GM19468 (cell line): ENCODE data around the gene OVAAL.

Experiments used
- ATAC-seq: cut with Tn5 transposase; IDR thresholded peaks from one replicate; pipeline ENCODE4 v1.9.1; 2021; ENCODE audit warnings: mild to moderate bottlenecking, moderate library complexity, moderate number of reproducible peaks; ENCODE audit not compliant: unreplicated experiment; ENCODE audit errors: extremely low read depth

OVAAL gene

DNA sequence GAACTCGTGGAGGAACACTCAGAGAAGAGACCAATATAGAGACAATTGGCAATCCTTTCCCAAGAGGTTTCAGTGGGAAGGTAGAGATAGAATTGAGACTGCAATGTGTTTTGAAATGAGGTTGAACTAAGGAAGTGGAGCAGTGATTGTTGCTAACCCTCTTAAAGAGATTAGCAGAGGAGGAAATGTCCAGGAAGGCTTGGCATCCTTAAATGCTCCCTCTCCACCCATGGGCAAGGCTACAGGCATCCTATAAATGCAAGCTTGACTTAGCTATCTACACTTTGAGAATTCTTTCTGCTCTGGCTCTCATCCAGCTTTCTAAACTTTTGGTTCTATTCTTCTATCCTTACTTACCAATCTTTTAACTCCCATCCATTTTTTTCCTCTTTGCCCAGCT lies 42.7 kb downstream of the OVAAL start:
- ATAC-seq: no peak

DNA sequence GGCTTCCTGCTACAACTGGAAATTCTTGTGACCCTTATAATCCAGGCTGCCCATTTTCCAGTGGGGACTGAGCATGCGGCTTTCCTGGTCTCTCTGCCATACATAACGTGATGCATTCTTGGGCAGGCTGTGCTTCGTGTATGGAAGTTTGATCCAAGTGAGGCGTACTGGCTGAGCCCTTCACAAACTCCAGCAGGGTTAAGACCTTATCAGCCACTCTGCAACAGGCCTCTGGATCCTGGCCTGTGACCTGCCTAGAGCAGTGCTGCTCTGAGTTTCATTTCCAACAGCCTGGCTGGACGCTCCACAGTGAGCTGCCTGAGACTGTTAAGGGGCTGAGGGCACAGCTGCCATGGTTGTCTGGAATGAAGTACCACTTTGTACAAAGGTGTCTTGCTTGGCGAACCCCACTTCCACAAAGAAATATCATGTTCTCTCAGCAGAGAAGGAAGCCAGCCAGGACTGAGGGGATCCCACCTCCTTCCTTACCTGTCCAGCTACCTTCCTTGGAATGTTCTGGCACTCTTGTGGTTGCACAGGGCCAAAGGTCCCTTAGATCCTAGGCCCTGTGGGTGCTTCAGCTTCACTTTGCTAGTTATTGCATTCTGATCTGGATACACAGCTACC lies 44.6 kb downstream of the OVAAL start:
- ATAC-seq: no peak

DNA sequence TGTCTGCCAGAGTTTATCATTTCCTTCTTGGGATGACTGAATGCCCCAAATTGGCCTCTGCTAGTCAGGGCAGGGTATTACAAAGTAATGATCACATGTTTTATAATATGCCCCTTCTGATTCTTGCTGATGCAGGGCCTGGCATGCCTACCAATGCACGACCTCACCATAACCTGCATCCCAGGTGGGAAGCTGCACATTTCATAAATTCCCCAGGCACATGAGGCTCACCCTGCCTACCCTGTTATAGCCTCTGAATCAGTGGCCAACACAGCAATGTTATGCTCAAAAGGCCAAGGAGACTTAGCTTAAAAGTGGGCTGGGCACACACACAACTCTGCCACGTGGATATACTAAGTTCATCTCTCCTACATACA lies 45.1 kb downstream of the OVAAL start:
- no peak for ATAC-seq

GRCh38 chr1:180606155-180606554 lies 47.4 kb downstream of the OVAAL start:
- ATAC-seq: no peak

DNA sequence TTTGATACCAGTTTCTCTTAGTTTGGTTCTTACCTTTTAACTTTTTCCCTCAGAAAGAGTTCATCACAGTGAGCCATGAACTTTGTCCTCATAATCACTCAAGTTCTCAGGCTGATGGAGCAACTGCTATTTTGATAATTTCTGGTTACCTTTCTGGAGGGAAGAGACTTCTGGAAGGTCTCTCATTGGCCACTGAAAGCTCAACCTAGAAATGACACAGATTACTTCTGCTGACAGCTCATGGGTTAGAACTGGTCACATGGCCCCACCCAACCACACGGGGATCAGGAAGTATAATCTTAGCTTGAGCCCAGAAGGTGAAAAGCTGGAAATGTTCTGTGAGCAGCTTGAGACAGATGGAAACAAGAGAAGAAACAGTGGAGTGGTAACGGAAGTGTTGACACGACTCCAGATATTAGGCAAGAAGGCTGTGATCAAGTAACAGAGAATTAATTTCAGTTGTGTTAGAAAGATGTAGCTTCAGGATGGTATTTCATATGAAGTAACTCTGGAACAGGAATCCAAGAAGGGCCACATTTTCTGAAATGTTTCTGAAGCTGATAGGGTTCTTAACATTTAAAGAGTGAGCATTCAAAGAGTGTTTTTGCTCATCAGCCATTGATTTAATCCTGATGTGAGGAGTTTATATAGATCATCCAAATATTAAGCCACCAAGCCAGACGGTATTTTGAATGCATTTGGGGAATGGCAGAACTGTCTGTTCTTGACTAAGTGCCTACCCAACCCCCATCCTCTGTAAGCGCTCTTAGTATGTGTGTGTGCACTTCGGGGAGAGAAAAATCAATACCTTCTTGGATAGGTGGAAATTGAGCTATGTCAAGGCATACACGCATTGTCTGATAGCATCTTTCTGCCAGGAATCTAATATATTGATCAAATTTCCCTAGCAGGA lies 51.1 kb downstream of the OVAAL start:
- ATAC-seq: no peak

DNA sequence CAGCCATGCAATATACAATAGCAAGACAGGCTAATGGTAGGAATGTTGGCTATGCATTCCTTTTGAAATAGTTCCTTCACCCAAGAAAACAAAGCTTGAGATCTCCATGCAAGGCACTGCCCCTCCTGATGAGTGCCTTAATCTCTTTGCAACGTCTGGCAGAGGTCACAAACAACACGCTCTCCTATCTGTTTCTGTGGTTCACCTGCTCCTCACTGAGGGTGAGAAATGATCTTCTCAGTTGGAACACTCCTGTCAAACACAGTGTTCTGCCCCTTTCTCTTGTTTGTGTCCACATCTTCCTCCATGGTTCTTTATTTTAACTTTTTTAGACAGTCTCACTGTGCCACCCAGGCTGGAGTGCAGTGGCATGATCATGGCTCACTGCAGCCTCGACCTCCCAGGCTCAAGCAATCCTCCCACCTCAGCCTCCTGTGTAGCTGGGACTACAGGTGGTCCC lies 51.8 kb downstream of the OVAAL start:
- ATAC-seq: no peak

DNA sequence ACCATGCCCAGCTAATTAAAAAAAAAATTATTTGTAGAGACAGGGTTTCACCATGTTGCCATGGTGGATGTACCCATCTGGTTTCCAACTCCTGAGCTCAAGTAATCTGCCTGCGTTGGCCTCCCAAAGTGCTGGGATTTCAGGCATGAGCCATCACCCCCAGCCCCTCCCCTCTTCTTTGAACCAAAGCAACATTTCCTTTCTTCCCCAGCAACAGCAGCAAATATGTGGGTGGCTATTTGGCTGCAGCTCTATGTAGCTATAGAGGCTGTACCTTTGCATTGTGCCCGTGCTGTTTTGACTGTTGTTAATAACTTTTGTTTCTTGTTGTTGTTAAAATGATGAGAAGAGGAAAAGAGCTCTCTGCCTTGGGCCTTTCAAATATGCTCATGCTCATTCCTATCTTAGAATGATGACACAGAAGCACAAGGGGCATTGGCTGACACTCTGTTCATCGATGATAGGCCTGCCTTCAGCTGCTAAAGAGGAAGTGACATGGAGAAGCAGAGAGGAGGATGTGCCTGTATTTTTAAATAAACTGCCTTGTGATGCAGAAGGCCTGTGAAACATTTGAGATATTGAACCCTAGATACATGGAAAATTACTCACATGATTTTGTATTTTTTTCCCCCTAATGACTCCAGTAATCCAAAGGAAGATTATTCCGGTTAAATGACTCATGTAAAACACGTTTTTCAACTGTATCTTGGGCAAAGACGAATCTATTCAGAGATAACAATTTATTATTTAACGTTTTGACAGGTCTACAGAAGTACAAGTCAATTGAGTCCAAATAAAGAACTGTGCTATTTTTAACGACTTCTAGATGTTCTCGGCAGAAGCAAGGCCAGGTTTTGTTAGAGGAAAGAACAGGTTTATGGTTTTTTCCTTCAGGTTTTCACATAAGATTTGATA lies 52.5 kb downstream of the OVAAL start:
- ATAC-seq: no peak

DNA sequence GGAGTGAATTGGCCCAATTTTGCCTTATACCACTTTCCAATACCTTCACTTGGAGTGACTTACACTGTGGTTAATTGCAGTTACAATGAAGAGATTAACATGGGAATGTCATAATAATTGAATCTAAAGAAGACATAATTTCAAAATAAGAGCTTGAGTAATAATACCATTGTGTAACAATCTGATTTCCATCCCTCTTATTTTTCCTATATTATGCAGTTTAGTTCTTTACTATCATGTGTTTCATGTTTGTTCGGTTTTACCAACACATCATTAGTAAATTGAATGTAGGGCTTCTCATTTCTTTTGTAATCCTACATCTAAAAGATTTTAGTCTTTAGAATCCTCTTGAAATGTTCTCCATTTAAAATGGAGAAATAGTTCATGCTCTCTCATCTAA lies 53.9 kb downstream of the OVAAL start:
- ATAC-seq: no peak

DNA sequence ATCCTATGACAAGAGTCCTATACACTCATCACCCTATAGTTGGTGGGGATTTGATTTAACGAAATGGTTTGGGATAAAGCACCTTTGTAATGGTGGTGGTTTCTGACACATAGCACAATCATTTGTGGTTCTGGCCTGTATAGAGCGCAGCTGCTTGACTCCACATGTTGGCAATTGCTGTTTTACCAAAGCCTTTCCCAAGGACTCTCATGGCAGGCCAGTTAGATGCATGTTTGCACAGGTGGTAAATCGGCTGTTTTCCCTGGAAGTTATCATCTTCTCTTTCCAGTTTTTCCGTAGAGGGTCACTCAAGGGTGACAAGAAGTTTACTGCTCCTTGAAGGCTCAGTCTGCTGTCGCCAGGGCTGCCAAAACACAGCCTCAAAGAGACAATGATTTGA lies 56.0 kb downstream of the OVAAL start:
- no peak for ATAC-seq

- no peak for ATAC-seq
Observed at GRCh38 chr1:180615493-180616290, 56.9 kb downstream of the OVAAL start.
